SK-N-MC (cell line): ENCODE measurements around the gene GRB10.

Experiments used
- DNase-seq: peaks from one replicate; pipeline ENCODE4 v3.0.0-alpha.2; 2011; ENCODE audit warnings: low read depth, low spot score
- H3K27ac ChIP-seq: fragments of 200-600 bp; sonication (generic); 2 replicates; pipeline ENCODE4 v1.5.1; 2016; ENCODE audit warnings: mixed run types
- H3K36me3 ChIP-seq: fragments of 200-600 bp; sonication (generic); 2 replicates; pipeline ENCODE4 v1.6.1; 2017; ENCODE audit warnings: antibody characterized with exemption, low read length, mixed read lengths; ENCODE audit not compliant: insufficient read depth
- H3K4me3 ChIP-seq: fragments of 200-600 bp; sonication (generic); 2 replicates; pipeline ENCODE4 v1.5.1; 2016
- H3K9ac ChIP-seq: fragments of 200-600 bp; sonication (generic); 2 replicates; pipeline ENCODE4 v1.8.0; 2017; ENCODE audit warnings: mixed run types, mixed read lengths; ENCODE audit not compliant: insufficient read length
- H3K9me3 ChIP-seq: fragments of 200-600 bp; sonication (generic); 2 replicates; pipeline ENCODE4 v1.6.1; 2017; ENCODE audit warnings: low read depth, mild to moderate bottlenecking, antibody characterized with exemption, low read length, moderate library complexity, mixed read lengths
- EZH2 ChIP-seq: fragments of 200-600 bp; sonication (generic); IDR thresholded peaks from one replicate; pipeline ENCODE4 v1.6.1; 2017; ENCODE audit warnings: antibody characterized with exemption
- FOXP2 ChIP-seq: optimal IDR thresholded peaks from 2 replicates; pipeline ENCODE3; 2011; ENCODE audit warnings: mild to moderate bottlenecking, moderate library complexity; ENCODE audit not compliant: insufficient read depth; ENCODE audit errors: extremely low read length, control extremely low read depth
- POLR2AphosphoS5 ChIP-seq: IDR thresholded peaks from 2 replicates; pipeline ENCODE4 v1.6.1; 2012; ENCODE audit warnings: mild to moderate bottlenecking, low read depth, low read length, borderline replicate concordance

GRB10 gene

GRCh38 chr7:50782375-50783208 is at the start of gene GRB10:
Gene GRB10, minus strand, starts transcription at chr7:50782896. Its CDS starts 50,574 bp downstream, at chr7:50732322.
- TF ChIP-seq FOXP2 (no peak), EZH2 (no peak), POLR2AphosphoS5 (no peak)
- no peak within 1 kb of the TSS for H3K4me3 ChIP-seq
- no peak within 1 kb of the TSS for H3K9ac ChIP-seq
- H3K27ac ChIP-seq = no peak within 1 kb of the TSS
- DNase-seq = no peak
- H3K36me3 ChIP-seq = peaks cover 11% of the 10 kb centered on the region; the same call in 1 of the 2 replicates
- H3K9me3 ChIP-seq = no peaks in the 10 kb centered on the region

- TF ChIP-seq POLR2AphosphoS5 (no peak), EZH2 (no peak), FOXP2 (no peak)
- DNase-seq = no peak
- Histone ChIP-seq H3K4me3 (no peak overlapping the region), H3K36me3 (no peaks in the 10 kb centered on the region), H3K27ac (no peak overlapping the region), H3K9me3 (no peaks in the 10 kb centered on the region), H3K9ac (no peak overlapping the region)
These were observed 46.1 kb upstream of the GRB10 start for GRCh38 chr7:50828801-50829200.

- Histone ChIP-seq H3K27ac (no peak overlapping the region), H3K9ac (no peak overlapping the region), H3K36me3 (no peaks in the 10 kb centered on the region), H3K9me3 (no peaks in the 10 kb centered on the region), H3K4me3 (no peak overlapping the region)
- no peak for DNase-seq
- no peak for TF ChIP-seq EZH2
- TF ChIP-seq FOXP2 = no peak
- no peak for TF ChIP-seq POLR2AphosphoS5
These were observed 45.4 kb upstream of the GRB10 start for GRCh38 chr7:50828116-50828515.

- Histone ChIP-seq H3K9me3 (no peaks in the 10 kb centered on the region), H3K4me3 (no peak overlapping the region), H3K27ac (no peak overlapping the region), H3K9ac (no peak overlapping the region), H3K36me3 (no peaks in the 10 kb centered on the region)
- TF ChIP-seq FOXP2 = no peak
- TF ChIP-seq POLR2AphosphoS5 = no peak
- no peak for TF ChIP-seq EZH2
- DNase-seq = no peak
These were observed 44.6 kb upstream of the GRB10 start for GRCh38 chr7:50827281-50827680.

- no peak overlapping the region for H3K27ac ChIP-seq
- H3K9ac ChIP-seq = no peak overlapping the region
- no peaks in the 10 kb centered on the region for H3K36me3 ChIP-seq
- no peak for TF ChIP-seq FOXP2
- no peak for TF ChIP-seq EZH2
- no peak for TF ChIP-seq POLR2AphosphoS5
- H3K9me3 ChIP-seq = no peaks in the 10 kb centered on the region
- DNase-seq = no peak
- H3K4me3 ChIP-seq = no peak overlapping the region
These were observed 43.9 kb upstream of the GRB10 start for GRCh38 chr7:50826371-50827172.

GRCh38 chr7:50825465-50825864 is 42.8 kb upstream of the GRB10 start:
- Histone ChIP-seq H3K36me3 (no peaks in the 10 kb centered on the region), H3K9ac (no peak overlapping the region), H3K9me3 (no peaks in the 10 kb centered on the region), H3K27ac (no peak overlapping the region), H3K4me3 (no peak overlapping the region)
- no peak for DNase-seq
- no peak for TF ChIP-seq FOXP2
- TF ChIP-seq POLR2AphosphoS5 = no peak
- no peak for TF ChIP-seq EZH2

- H3K9ac ChIP-seq = no peak overlapping the region
- H3K4me3 ChIP-seq = no peak overlapping the region
- DNase-seq = no peak
- TF ChIP-seq POLR2AphosphoS5 (no peak), EZH2 (no peak)
- no peaks in the 10 kb centered on the region for H3K36me3 ChIP-seq
- H3K27ac ChIP-seq = no peak overlapping the region
- H3K9me3 ChIP-seq = no peaks in the 10 kb centered on the region
These were observed 42.2 kb upstream of the GRB10 start for GRCh38 chr7:50824882-50825281.

GRCh38 chr7:50822706-50823105 is 40.0 kb upstream of the GRB10 start:
- Histone ChIP-seq H3K27ac (no peak overlapping the region), H3K36me3 (no peaks in the 10 kb centered on the region), H3K4me3 (no peak overlapping the region), H3K9me3 (no peaks in the 10 kb centered on the region), H3K9ac (no peak overlapping the region)
- no peak for DNase-seq
- TF ChIP-seq EZH2 (no peak), FOXP2 (no peak), POLR2AphosphoS5 (no peak)
